HEK293T (cell line): ENCODE results near the gene ITGB7.

ENCODE experiments used
- CTCF ChIA-PET: fragments of 350-600 bp; formaldehyde crosslinking; extraction: SDS; loops from one replicate; lab custom pipeline; 2021; ENCODE audit warnings: antibody characterized with exemption, inconsistent platforms; lab: Yijun Ruan, JAX
- POLR2A ChIA-PET: fragments of 350-600 bp; formaldehyde crosslinking; extraction: SDS; loops from one replicate; lab custom pipeline; 2020; ENCODE audit warnings: antibody characterized with exemption, inconsistent platforms; lab: Yijun Ruan, JAX
- DNase-seq: peaks from one replicate; pipeline ENCODE4 v3.0.0; 2012; ENCODE audit warnings: mixed read lengths; ENCODE audit errors: extremely low spot score
- ARNT ChIP-seq: fragments of 450-650 bp; IDR thresholded peaks from 2 replicates; pipeline ENCODE4 v1.6.1; 2017; ENCODE audit warnings: mild to moderate bottlenecking
- BHLHE40 ChIP-seq: fragments of 450-650 bp; IDR thresholded peaks from 2 replicates; pipeline ENCODE4 v1.6.1; 2016; ENCODE audit warnings: mild to moderate bottlenecking, moderate library complexity, borderline replicate concordance
- CTBP1 ChIP-seq: fragments of 450-650 bp; IDR thresholded peaks from 2 replicates; pipeline ENCODE4 v1.6.1; 2016; ENCODE audit warnings: borderline replicate concordance
- ELF4 ChIP-seq: fragments of 450-650 bp; IDR thresholded peaks from 2 replicates; pipeline ENCODE4 v1.6.1; 2017; ENCODE audit warnings: antibody characterized with exemption
- FOXA1 ChIP-seq: fragments of 450-650 bp; IDR thresholded peaks from 2 replicates; pipeline ENCODE4 v1.6.1; 2016; ENCODE audit warnings: mild to moderate bottlenecking
- FOXK2 ChIP-seq: fragments of 450-650 bp; IDR thresholded peaks from 2 replicates; pipeline ENCODE4 v1.6.1; 2016; ENCODE audit warnings: mild to moderate bottlenecking
- FOXM1 ChIP-seq: fragments of 450-650 bp; IDR thresholded peaks from 2 replicates; pipeline ENCODE4 v1.6.1; 2017; ENCODE audit warnings: mild to moderate bottlenecking, borderline replicate concordance
- HDGF ChIP-seq: fragments of 450-650 bp; IDR thresholded peaks from 2 replicates; pipeline ENCODE4 v1.6.1; 2017; ENCODE audit warnings: antibody characterized with exemption, borderline replicate concordance
- L3MBTL2 ChIP-seq: fragments of 450-650 bp; conservative IDR thresholded peaks from 2 replicates; pipeline ENCODE4 v1.6.1; 2016; ENCODE audit warnings: mild to moderate bottlenecking
- LEF1 ChIP-seq: fragments of 450-650 bp; IDR thresholded peaks from 2 replicates; pipeline ENCODE4 v1.6.1; 2017; ENCODE audit warnings: mild to moderate bottlenecking, borderline replicate concordance
- NFRKB ChIP-seq: fragments of 450-650 bp; IDR thresholded peaks from 2 replicates; pipeline ENCODE4 v1.6.1; 2016; ENCODE audit warnings: mild to moderate bottlenecking, moderate library complexity
- SP1 ChIP-seq: fragments of 450-650 bp; IDR thresholded peaks from 2 replicates; pipeline ENCODE4 v1.6.1; 2017
- SUZ12 ChIP-seq: fragments of 450-650 bp; IDR thresholded peaks from 2 replicates; pipeline ENCODE4 v1.6.1; 2016; ENCODE audit warnings: mild to moderate bottlenecking
- TARDBP ChIP-seq: fragments of 450-650 bp; IDR thresholded peaks from 2 replicates; pipeline ENCODE4 v1.6.1; 2016
- ZNF384 ChIP-seq: fragments of 450-650 bp; IDR thresholded peaks from 2 replicates; pipeline ENCODE4 v1.6.1; 2016
- TF ChIP-seq, protein P1 (sequence below): fragments of 450-650 bp; IDR thresholded peaks from 2 replicates; pipeline ENCODE4 v1.6.1; 2016

ITGB7 gene

DNA sequence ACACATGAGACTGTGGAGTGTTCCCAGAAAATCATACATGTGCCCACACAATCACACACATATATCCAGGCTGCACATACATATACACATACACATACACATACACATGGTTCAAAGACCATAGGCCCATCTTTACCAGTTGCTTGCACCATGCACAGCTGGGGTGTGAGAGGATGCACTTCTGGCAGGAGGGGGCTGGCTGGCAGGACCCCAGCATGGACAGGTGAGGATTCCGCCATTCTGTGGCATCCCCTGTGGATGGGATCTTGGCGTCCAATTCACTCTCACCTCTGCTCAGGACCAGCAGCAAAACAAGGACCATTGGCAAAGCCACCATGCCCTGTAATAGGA lies 7.0 kb downstream of the ITGB7 start:
- CTCF ChIA-PET: no interaction called here
- POLR2A ChIA-PET: no interaction called here
- TF ChIP-seq LEF1 (no peak), ARNT (no peak), ELF4 (no peak), SUZ12 (no peak), BHLHE40 (no peak), FOXK2 (no peak), FOXM1 (no peak), TARDBP (no peak), CTBP1 (no peak), HDGF (no peak), SP1 (no peak), ZNF384 (no peak)
- TF ChIP-seq, protein P1, sequence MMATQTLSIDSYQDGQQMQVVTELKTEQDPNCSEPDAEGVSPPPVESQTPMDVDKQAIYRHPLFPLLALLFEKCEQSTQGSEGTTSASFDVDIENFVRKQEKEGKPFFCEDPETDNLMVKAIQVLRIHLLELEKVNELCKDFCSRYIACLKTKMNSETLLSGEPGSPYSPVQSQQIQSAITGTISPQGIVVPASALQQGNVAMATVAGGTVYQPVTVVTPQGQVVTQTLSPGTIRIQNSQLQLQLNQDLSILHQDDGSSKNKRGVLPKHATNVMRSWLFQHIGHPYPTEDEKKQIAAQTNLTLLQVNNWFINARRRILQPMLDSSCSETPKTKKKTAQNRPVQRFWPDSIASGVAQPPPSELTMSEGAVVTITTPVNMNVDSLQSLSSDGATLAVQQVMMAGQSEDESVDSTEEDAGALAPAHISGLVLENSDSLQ: no peak
- DNase-seq: no peak

DNA sequence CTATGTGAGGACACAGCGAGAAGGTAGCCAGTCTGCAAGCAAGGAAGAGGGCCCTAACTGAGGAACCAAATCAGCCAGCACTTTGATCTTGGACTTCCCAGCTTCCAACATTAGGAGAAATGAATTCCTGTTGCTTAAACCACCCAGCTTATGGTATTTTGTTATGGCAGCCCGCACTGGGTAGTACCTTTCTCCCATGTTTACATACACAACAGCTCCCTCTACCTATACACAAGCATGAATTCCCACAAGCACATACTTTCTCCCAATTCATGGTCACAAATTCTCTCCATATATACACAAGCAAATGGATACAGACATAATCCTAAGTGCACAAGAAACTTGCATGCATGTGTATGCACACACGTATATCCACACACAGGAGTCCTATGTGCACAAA lies 7.4 kb downstream of the ITGB7 start:
- POLR2A ChIA-PET: no interaction called here
- DNase-seq: no peak
- TF ChIP-seq TARDBP (no peak), HDGF (no peak), SUZ12 (no peak), CTBP1 (no peak), FOXA1 (no peak), FOXK2 (no peak), NFRKB (no peak), FOXM1 (no peak), BHLHE40 (no peak), LEF1 (no peak), ZNF384 (no peak), ARNT (no peak), ELF4 (no peak), L3MBTL2 (no peak), SP1 (no peak)
- TF ChIP-seq, protein P1: no peak
- CTCF ChIA-PET: interaction anchor here (1.2 kb wide), 1 partner anchor 12 kb away, joined by 3 read pairs; no protein-coding TSS in a partner anchor

DNA sequence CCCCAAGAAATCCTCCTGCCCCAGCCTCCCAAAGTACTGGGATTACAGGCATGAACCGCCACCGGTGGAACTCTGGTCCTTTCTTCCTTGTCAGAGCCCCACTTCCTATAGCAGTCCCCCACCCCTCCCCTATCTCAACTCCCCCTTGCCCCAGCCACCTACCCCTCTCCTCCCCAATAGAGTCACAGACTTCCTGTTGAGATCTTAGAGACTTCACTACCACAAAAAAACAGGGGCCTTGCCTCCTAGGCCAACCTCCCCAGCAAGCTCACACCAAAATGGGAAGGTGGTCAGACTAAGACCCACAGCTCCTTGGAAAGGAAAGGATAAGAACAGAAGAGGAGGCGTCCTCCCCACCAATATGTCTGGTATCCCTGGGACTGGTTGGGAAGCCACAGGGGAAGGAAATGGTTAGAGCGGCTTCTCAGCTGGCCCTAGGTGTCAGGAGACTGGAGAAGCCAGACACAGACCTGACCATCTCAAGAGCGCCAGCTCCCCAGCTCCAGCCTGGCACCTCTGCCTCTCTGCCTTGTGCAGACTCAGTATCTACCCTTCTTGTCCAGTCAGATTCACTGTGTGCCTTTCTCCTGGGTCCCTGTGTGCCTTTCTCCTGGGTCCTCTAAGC lies 8.5 kb downstream of the ITGB7 start:
- POLR2A ChIA-PET: interaction anchor here (0.6 to 1.1 kb wide), 4 partner anchors 13 to 120 kb away, joined by 3 to 5 read pairs (median 4); partner anchors contain the start of gene SPRYD3
- no peak for TF ChIP-seq ZNF384
- no peak for TF ChIP-seq LEF1
- TF ChIP-seq CTBP1: no peak
- TF ChIP-seq FOXA1: no peak
- TF ChIP-seq ARNT: no peak
- TF ChIP-seq L3MBTL2: no peak
- no peak for TF ChIP-seq ELF4
- no peak for TF ChIP-seq SUZ12
- TF ChIP-seq HDGF: no peak
- no peak for TF ChIP-seq FOXK2
- TF ChIP-seq NFRKB: no peak
- TF ChIP-seq TARDBP: no peak
- TF ChIP-seq, protein P1: no peak
- TF ChIP-seq FOXM1: no peak
- TF ChIP-seq SP1: no peak
- no peak for TF ChIP-seq BHLHE40
- CTCF ChIA-PET: interaction anchor here (0.6 to 1.2 kb wide), 4 partner anchors 9 to 39 kb away, joined by 3 to 4 read pairs (median 3); no protein-coding TSS in a partner anchor
- no peak for DNase-seq

DNA sequence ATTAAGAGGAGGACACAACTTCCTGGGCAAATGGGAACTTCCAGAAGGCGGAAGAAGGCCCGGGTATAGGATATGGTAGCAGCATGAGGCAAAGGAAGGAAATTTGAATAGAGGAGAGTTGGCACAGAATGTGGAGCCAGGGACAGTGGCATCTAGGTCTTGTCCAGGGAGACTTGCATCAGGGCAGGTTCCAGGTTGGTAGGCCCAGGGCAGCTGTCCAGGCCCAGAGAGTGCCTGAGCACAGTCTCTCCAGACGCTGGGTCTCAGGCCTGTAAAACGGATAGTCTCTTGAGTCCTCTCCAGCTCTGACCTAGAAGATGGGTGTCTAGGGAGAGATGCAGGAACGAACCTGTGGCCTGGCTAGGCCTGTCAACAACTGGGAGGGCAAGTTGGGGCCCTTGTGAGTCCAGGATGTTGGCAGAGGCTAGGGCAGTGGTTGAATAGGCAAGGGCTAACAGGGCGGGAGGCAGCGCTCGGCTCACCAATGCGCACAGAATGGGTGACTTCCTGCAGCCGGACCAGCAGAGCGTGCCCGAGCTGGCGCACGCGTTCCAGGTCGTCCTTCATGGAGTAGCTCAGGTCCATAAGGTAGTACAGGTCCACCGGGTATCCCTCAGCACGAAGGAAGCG lies 9.9 kb downstream of the ITGB7 start:
- ChIA-PET POLR2A (interaction anchor here (1.0 kb wide), 1 partner anchor 38 kb away, joined by 3 read pairs; no protein-coding TSS in a partner anchor), CTCF (interaction anchor here (0.7 to 1.0 kb wide), 2 partner anchors 37 to 131 kb away, joined by 3 to 4 read pairs; no protein-coding TSS in a partner anchor)

DNA sequence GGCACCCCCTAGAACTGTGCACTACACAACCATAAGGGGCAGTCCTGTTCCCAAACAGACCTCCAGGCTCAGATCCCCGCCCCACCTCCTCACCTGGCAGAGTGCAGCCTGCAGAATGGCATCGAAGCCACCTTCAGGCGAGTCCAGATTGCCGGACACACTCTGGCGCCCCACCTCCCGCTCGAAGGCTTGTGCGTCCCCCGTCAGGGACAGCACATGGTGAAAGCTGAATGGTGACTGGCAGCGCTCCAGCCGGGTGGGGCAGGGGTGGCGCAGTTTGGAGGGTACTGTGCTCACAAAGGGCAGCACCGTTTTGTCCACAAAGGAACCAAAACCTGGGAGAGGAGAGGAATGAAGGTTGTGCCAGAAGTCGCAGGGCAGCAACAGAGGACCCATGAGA lies 10.6 kb downstream of the ITGB7 start:
- DNase-seq: no peak
- TF ChIP-seq HDGF: no peak
- no peak for TF ChIP-seq ZNF384
- no peak for TF ChIP-seq ARNT
- no peak for TF ChIP-seq LEF1
- TF ChIP-seq FOXK2: no peak
- no peak for TF ChIP-seq CTBP1
- no peak for TF ChIP-seq ELF4
- TF ChIP-seq TARDBP: no peak
- TF ChIP-seq FOXA1: no peak
- TF ChIP-seq SP1: no peak
- TF ChIP-seq, protein P1: no peak
- no peak for TF ChIP-seq FOXM1
- no peak for TF ChIP-seq NFRKB
- no peak for TF ChIP-seq SUZ12
- TF ChIP-seq BHLHE40: no peak
- no peak for TF ChIP-seq L3MBTL2
- POLR2A ChIA-PET: no interaction called here
- CTCF ChIA-PET: interaction anchor here (1.0 kb wide), 1 partner anchor 37 kb away, joined by 3 read pairs; no protein-coding TSS in a partner anchor

More for the DNA sequence above, 9.9 kb downstream of the ITGB7 start:
- TF ChIP-seq TARDBP (no peak), SP1 (no peak)
- no peak for DNase-seq
